ENCODE measurements around the gene TOMM5.
"Not testable (repeated sequence)": the region's sequence is repeated elsewhere in the genome, so short reads cannot be mapped to it uniquely, and the experiment has no call there.

TOMM5 gene

GRCh38 chr9:37602817-37603216, 10.4 kb upstream of the TOMM5 start:
- H3K4me2 ChIP-seq (ENCODE audit: low read depth, low read length, poor library complexity, severe bottlenecking): no peak overlapping the region
- H3K79me2 ChIP-seq (ENCODE audit: insufficient read depth, low read length): no peaks in the 10 kb centered on the region
- H3K9ac ChIP-seq (ENCODE audit: low read length): no peak overlapping the region
- no peaks in the 10 kb centered on the region; the same call in 1 of the 2 replicates for H3K27me3 ChIP-seq (ENCODE audit: low read length)
- H3K9me3 ChIP-seq (ENCODE audit: insufficient read depth, low read length): no peaks in the 10 kb centered on the region
- no peaks in the 10 kb centered on the region for H4K20me1 ChIP-seq (ENCODE audit: low read depth, low read length)
- no peaks in the 10 kb centered on the region for H3F3A ChIP-seq (ENCODE audit: insufficient read depth)
- H3K27ac ChIP-seq (ENCODE audit: low read depth, low read length): no peak overlapping the region
- no peak overlapping the region for H2AFZ ChIP-seq (ENCODE audit: low read depth, low read length, severe bottlenecking)
- H3K9me2 ChIP-seq (replicated peaks; ENCODE audit: insufficient read depth, low read length): no peaks in the 10 kb centered on the region
- no peak overlapping the region for H3K4me3 ChIP-seq (ENCODE audit: insufficient read depth, low read length, poor library complexity, severe bottlenecking)
- TF ChIP-seq CTCF (IDR thresholded peaks at IDR 0.05; ENCODE audit: insufficient read depth, low read length, poor library complexity, severe bottlenecking): no peak
- TF ChIP-seq EZH2phosphoT487 (conservative IDR thresholded peaks at IDR 0.05; ENCODE audit: low read length): no peak
- no peaks in the 10 kb centered on the region for H3K36me3 ChIP-seq (ENCODE audit: low read length)

GRCh38 chr9:37602061-37602460, 9.7 kb upstream of the TOMM5 start:
- H3K36me3 ChIP-seq (ENCODE audit: low read length); H3K9ac ChIP-seq (ENCODE audit: low read length); H3K9me3 ChIP-seq (ENCODE audit: insufficient read depth, low read length); H4K20me1 ChIP-seq (ENCODE audit: low read depth, low read length); H3F3A ChIP-seq (ENCODE audit: insufficient read depth); H3K9me2 ChIP-seq (replicated peaks; ENCODE audit: insufficient read depth, low read length); H3K79me2 ChIP-seq (ENCODE audit: insufficient read depth, low read length); H3K27me3 ChIP-seq (ENCODE audit: low read length); H3K27ac ChIP-seq (ENCODE audit: low read depth, low read length); H3K4me3 ChIP-seq (ENCODE audit: insufficient read depth, low read length, poor library complexity, severe bottlenecking); H3K4me2 ChIP-seq (ENCODE audit: low read depth, low read length, poor library complexity, severe bottlenecking); H2AFZ ChIP-seq (ENCODE audit: low read depth, low read length, severe bottlenecking): not testable (repeated sequence)

GRCh38 chr9:37596504-37596903, 4.1 kb upstream of the TOMM5 start:
- H3K79me2 ChIP-seq (ENCODE audit: insufficient read depth, low read length): peaks cover 9% of the 10 kb centered on the region

More at GRCh38 chr9:37596504-37596903, 4.1 kb upstream of the TOMM5 start:
- Histone ChIP-seq H4K20me1 (ENCODE audit: low read depth, low read length) (no peaks in the 10 kb centered on the region), H3K27ac (ENCODE audit: low read depth, low read length) (no peak overlapping the region), H3K9ac (ENCODE audit: low read length) (no peak overlapping the region), H3K9me3 (ENCODE audit: insufficient read depth, low read length) (no peaks in the 10 kb centered on the region), H2AFZ (ENCODE audit: low read depth, low read length, severe bottlenecking) (no peak overlapping the region), H3K9me2 (replicated peaks; ENCODE audit: insufficient read depth, low read length) (no peaks in the 10 kb centered on the region), H3K4me3 (ENCODE audit: insufficient read depth, low read length, poor library complexity, severe bottlenecking) (no peak overlapping the region), H3K4me2 (ENCODE audit: low read depth, low read length, poor library complexity, severe bottlenecking) (no peak overlapping the region), H3F3A (ENCODE audit: insufficient read depth) (0 out of 2 replicates have a peak, but pooled peaks cover 2% of the 10 kb centered on the region), H3K27me3 (ENCODE audit: low read length) (no peaks in the 10 kb centered on the region), H3K36me3 (ENCODE audit: low read length) (no peaks in the 10 kb centered on the region)
- TF ChIP-seq CTCF (IDR thresholded peaks at IDR 0.05; ENCODE audit: insufficient read depth, low read length, poor library complexity, severe bottlenecking): no peak
- no peak for TF ChIP-seq EZH2phosphoT487 (conservative IDR thresholded peaks at IDR 0.05; ENCODE audit: low read length)
